ENCODE results near the gene CELSR1.

Gene CELSR1

DNA sequence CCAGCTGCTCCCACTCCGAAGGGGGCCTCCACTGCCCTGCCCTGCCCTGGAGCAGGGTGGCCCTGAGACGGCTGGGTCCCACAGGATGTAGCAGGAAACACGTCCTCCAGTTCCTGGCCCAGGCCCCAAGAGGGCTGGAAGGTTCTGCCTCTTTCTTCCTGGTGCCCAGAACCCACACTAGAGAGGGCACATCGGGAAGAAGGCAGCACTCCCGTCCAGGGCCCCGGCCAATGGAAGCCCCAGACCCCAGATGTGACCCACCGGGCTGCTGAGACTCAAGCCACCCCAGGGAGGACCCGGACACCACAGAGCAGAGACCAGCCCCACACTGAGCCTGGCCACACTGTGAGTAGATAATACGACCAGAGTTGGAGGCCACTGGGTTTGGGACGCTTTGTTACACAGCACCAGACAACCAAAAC lies 71.2 kb downstream of the CELSR1 start:
- Histone ChIP-seq H3K36me3 (ENCODE audit: insufficient read depth, low read depth, low read length) (no peaks in the 10 kb centered on the region), H3K9me3 (ENCODE audit: insufficient read depth, low read depth, low read length) (no peaks in the 10 kb centered on the region), H3K4me1 (ENCODE audit: insufficient read depth, low read length) (no peaks in the 10 kb centered on the region), H3K27ac (ENCODE audit: low read length) (no peak overlapping the region), H3K4me3 (ENCODE audit: low read length) (no peak overlapping the region), H3K27me3 (ENCODE audit: insufficient read depth, low read length) (no peaks in the 10 kb centered on the region), H3K9ac (ENCODE audit: low read depth, low read length) (no peak overlapping the region)

- Histone ChIP-seq H3K9ac (ENCODE audit: low read depth, low read length) (no peak overlapping the region), H3K9me3 (ENCODE audit: insufficient read depth, low read depth, low read length) (no peaks in the 10 kb centered on the region), H3K4me1 (ENCODE audit: insufficient read depth, low read length) (no peaks in the 10 kb centered on the region), H3K4me3 (ENCODE audit: low read length) (no peak overlapping the region), H3K27me3 (ENCODE audit: insufficient read depth, low read length) (no peaks in the 10 kb centered on the region), H3K27ac (ENCODE audit: low read length) (no peak overlapping the region), H3K36me3 (ENCODE audit: insufficient read depth, low read depth, low read length) (no peaks in the 10 kb centered on the region)
These were observed 71.6 kb downstream of the CELSR1 start for GRCh38 chr22:46465793-46466192.

GRCh38 chr22:46465345-46465720 lies 72.1 kb downstream of the CELSR1 start:
- H3K4me3 ChIP-seq (ENCODE audit: low read length) = no peak overlapping the region

DNA sequence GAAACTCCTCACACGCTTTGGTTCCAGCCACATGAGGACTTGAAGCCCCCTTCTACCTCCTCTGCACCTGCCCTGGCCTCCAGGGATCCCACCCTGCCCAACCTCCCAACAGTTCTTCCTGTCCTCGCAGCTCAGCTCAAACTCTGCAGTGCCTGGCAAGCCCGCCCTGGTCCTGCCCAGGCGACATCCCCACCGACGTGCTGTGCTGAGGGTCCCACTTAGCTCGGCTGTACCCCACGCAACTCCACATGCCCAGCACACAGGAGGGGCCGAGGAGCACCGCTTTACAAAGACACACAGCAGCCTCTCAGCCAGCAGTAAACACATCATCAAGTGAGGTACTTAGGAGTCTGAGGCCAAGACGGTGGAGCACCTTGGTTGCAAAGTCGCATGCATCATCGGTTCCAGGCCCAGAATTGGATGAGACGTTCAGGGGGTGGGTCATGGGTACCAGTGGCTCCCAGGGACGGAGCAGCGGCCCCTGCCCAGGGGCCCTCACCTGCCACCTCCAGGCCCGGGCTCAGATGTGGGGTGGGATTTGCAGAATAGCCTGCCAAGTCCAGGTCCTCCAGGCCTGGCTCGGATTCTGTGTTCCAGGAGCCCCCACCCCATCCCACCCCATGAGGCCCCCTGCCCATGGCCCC lies 72.6 kb downstream of the CELSR1 start:
- H3K4me3 ChIP-seq (ENCODE audit: low read length) = no peak overlapping the region
- H3K36me3 ChIP-seq (ENCODE audit: insufficient read depth, low read depth, low read length) = no peaks in the 10 kb centered on the region
- H3K4me1 ChIP-seq (ENCODE audit: insufficient read depth, low read length) = no peaks in the 10 kb centered on the region
- no peaks in the 10 kb centered on the region for H3K27me3 ChIP-seq (ENCODE audit: insufficient read depth, low read length)
- no peak overlapping the region for H3K27ac ChIP-seq (ENCODE audit: low read length)
- no peak overlapping the region for H3K9ac ChIP-seq (ENCODE audit: low read depth, low read length)
- no peaks in the 10 kb centered on the region for H3K9me3 ChIP-seq (ENCODE audit: insufficient read depth, low read depth, low read length)

More at GRCh38 chr22:46465345-46465720, 72.1 kb downstream of the CELSR1 start:
- Histone ChIP-seq H3K9ac (ENCODE audit: low read depth, low read length) (no peak overlapping the region), H3K4me1 (ENCODE audit: insufficient read depth, low read length) (no peaks in the 10 kb centered on the region), H3K27me3 (ENCODE audit: insufficient read depth, low read length) (no peaks in the 10 kb centered on the region), H3K36me3 (ENCODE audit: insufficient read depth, low read depth, low read length) (no peaks in the 10 kb centered on the region), H3K27ac (ENCODE audit: low read length) (no peak overlapping the region), H3K9me3 (ENCODE audit: insufficient read depth, low read depth, low read length) (no peaks in the 10 kb centered on the region)

DNA sequence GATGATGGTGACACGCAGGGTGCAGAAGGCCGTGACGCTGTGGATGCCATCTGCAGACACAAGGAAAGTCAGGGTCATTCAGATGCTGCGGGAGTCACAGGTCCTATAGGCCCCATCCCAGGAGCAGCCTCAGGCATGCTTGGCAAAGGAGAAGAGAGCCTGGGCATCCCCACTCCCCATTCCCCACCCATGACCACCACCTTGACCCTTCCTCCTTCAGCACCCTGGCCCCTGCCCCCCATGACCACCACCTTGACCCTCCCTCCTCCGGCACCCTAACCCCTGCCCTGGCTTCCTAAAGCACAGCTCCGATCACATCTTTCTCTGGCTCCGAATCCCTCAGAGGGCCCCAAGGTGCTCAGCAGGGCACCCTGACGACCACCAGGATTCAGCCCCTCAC lies 73.1 kb downstream of the CELSR1 start:
- Histone ChIP-seq H3K9ac (ENCODE audit: low read depth, low read length) (no peak overlapping the region), H3K36me3 (ENCODE audit: insufficient read depth, low read depth, low read length) (no peaks in the 10 kb centered on the region), H3K27ac (ENCODE audit: low read length) (no peak overlapping the region), H3K9me3 (ENCODE audit: insufficient read depth, low read depth, low read length) (no peaks in the 10 kb centered on the region), H3K4me3 (ENCODE audit: low read length) (no peak overlapping the region), H3K4me1 (ENCODE audit: insufficient read depth, low read length) (no peaks in the 10 kb centered on the region), H3K27me3 (ENCODE audit: insufficient read depth, low read length) (no peaks in the 10 kb centered on the region)

DNA sequence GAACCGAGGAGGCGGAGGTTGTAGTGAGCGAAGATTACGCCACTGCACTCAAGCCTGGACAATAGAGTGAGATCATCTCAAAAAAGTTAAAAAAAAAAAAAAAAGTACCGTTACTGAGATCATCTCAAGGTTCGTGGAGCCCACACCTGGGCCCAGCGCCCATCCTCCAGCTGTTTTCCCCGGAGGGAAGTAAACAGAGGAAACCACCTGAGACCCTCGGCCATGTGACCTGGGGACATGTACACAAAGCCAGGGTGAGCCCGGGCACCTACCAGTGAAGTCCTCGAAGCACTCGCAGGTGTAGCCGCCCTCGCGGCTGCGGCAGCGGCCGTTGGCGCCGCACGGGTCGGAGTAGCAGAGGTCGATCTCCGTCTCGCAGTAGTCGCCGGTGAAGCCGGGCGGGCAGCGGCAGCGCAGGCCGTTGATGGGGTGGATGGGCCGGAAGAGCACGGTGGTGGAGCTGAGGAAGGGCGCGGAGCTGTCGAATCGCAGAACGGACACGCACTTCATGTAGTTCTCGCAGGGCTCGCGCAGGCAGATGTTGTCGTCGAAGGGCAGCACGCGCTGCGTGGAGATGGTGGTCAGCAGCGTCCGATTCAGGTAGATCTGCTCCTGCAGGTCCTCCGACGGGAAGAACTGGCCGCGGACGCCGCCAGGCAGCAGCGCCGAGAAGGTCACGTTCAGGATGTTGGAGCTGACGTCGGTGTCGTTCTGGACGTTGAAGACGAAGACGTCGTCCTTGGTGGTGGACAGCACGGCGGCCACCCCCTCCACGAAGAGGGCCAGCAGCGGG lies 73.8 kb downstream of the CELSR1 start:
- Histone ChIP-seq H3K9ac (ENCODE audit: low read depth, low read length) (no peak overlapping the region), H3K4me1 (ENCODE audit: insufficient read depth, low read length) (no peaks in the 10 kb centered on the region), H3K4me3 (ENCODE audit: low read length) (no peak overlapping the region), H3K27me3 (ENCODE audit: insufficient read depth, low read length) (no peaks in the 10 kb centered on the region), H3K27ac (ENCODE audit: low read length) (no peak overlapping the region), H3K36me3 (ENCODE audit: insufficient read depth, low read depth, low read length) (no peaks in the 10 kb centered on the region), H3K9me3 (ENCODE audit: insufficient read depth, low read depth, low read length) (no peaks in the 10 kb centered on the region)

DNA sequence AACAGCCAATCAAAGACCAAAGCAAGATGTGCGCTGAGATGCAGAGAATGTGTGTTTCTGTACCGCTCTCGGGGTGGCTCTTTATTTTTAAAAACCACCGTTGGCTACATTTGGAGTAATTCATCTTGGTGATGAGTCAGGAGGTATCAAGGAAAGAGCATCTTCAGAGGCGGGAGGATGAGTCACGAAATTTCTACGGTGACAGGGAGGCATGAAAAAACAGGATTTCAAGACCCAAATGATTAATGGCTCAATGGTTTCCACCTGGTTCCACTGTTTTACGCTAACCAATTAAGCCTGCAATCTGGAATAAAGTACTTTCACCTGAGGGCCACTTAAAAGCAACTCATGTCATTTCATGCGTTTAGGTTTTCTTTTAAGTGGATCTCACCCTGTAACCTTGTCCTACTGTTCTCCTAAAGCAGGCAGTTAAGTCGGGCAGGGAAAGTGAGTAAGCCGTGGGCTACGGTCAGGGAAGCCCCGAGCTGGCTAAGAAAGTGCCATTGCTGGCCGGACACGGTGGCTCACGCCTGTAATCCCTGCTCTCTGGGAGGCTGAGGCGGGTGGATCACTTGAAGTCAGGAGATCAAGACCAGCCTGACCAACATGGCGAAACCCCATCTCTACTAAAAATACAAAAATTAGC lies 74.6 kb downstream of the CELSR1 start:
- H3K4me3 ChIP-seq (ENCODE audit: low read length) = no peak overlapping the region
- H3K9me3 ChIP-seq (ENCODE audit: insufficient read depth, low read depth, low read length) = no peaks in the 10 kb centered on the region
- H3K27ac ChIP-seq (ENCODE audit: low read length) = no peak overlapping the region
- no peaks in the 10 kb centered on the region for H3K4me1 ChIP-seq (ENCODE audit: insufficient read depth, low read length)
- no peak overlapping the region for H3K9ac ChIP-seq (ENCODE audit: low read depth, low read length)
- no peaks in the 10 kb centered on the region for H3K36me3 ChIP-seq (ENCODE audit: insufficient read depth, low read depth, low read length)
- no peaks in the 10 kb centered on the region for H3K27me3 ChIP-seq (ENCODE audit: insufficient read depth, low read length)

- Histone ChIP-seq H3K4me1 (ENCODE audit: insufficient read depth, low read length) (no peaks in the 10 kb centered on the region), H3K9ac (ENCODE audit: low read depth, low read length) (no peak overlapping the region), H3K36me3 (ENCODE audit: insufficient read depth, low read depth, low read length) (no peaks in the 10 kb centered on the region), H3K9me3 (ENCODE audit: insufficient read depth, low read depth, low read length) (no peaks in the 10 kb centered on the region), H3K4me3 (ENCODE audit: low read length) (no peak overlapping the region), H3K27ac (ENCODE audit: low read length) (no peak overlapping the region), H3K27me3 (ENCODE audit: insufficient read depth, low read length) (no peaks in the 10 kb centered on the region)
These were observed 75.7 kb downstream of the CELSR1 start for GRCh38 chr22:46461566-46462180.

DNA sequence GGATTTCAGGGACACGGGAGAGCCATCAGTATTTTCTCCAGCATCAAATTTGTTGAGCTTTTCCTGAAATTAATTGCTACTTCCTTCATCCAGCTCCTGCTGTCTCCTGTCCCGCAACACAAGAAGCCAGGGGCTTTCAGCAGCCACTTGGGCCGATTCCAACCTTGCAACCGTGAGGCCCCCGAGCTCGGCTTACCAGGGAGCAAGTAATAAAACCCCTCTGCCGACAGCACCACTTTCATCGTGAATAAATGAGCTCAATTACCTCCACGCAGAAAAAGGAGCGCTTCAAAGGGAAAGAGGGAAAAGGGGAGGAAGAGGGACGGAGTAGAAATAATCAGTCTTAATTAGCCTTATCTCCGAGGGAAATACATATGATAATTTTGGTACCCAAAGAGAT lies 76.6 kb downstream of the CELSR1 start:
- Histone ChIP-seq H3K9ac (ENCODE audit: low read depth, low read length) (no peak overlapping the region), H3K4me1 (ENCODE audit: insufficient read depth, low read length) (no peaks in the 10 kb centered on the region), H3K27ac (ENCODE audit: low read length) (no peak overlapping the region)

GRCh38 chr22:46459347-46460065 lies 77.9 kb downstream of the CELSR1 start:
- Histone ChIP-seq H3K4me1 (ENCODE audit: insufficient read depth, low read length) (no peaks in the 10 kb centered on the region), H3K9me3 (ENCODE audit: insufficient read depth, low read depth, low read length) (no peaks in the 10 kb centered on the region), H3K9ac (ENCODE audit: low read depth, low read length) (no peak overlapping the region), H3K27ac (ENCODE audit: low read length) (no peak overlapping the region), H3K4me3 (ENCODE audit: low read length) (no peak overlapping the region), H3K36me3 (ENCODE audit: insufficient read depth, low read depth, low read length) (no peaks in the 10 kb centered on the region), H3K27me3 (ENCODE audit: insufficient read depth, low read length) (no peaks in the 10 kb centered on the region)

More for the DNA sequence above, 76.6 kb downstream of the CELSR1 start:
- no peaks in the 10 kb centered on the region for H3K27me3 ChIP-seq (ENCODE audit: insufficient read depth, low read length)
- no peaks in the 10 kb centered on the region for H3K9me3 ChIP-seq (ENCODE audit: insufficient read depth, low read depth, low read length)
- H3K36me3 ChIP-seq (ENCODE audit: insufficient read depth, low read depth, low read length) = no peaks in the 10 kb centered on the region
- no peak overlapping the region for H3K4me3 ChIP-seq (ENCODE audit: low read length)

DNA sequence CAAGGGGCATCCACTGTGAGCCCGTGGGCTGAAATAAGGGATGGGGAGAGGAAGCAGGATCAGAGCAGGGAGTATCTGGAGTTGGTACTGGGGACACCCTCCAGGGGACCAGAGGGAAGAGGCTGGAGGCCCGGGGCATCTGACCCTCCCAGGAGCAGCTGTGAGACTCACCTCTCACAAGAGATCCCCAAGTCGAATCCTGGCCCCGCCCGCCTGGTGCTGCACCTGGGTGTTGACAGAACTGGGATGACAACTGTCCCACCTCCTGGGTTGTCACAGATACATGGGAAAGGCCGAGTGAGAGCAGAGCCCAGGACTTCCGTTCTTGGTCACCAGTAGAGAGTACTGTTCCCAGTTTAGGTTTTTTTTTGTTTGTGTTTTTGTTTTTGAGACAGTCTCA lies 78.9 kb downstream of the CELSR1 start:
- Histone ChIP-seq H3K9ac (ENCODE audit: low read depth, low read length) (no peak overlapping the region), H3K27ac (ENCODE audit: low read length) (no peak overlapping the region), H3K27me3 (ENCODE audit: insufficient read depth, low read length) (no peaks in the 10 kb centered on the region)

More for the DNA sequence above, 78.9 kb downstream of the CELSR1 start:
- Histone ChIP-seq H3K9me3 (ENCODE audit: insufficient read depth, low read depth, low read length) (no peaks in the 10 kb centered on the region), H3K36me3 (ENCODE audit: insufficient read depth, low read depth, low read length) (no peaks in the 10 kb centered on the region), H3K4me1 (ENCODE audit: insufficient read depth, low read length) (no peaks in the 10 kb centered on the region), H3K4me3 (ENCODE audit: low read length) (no peak overlapping the region)
